Erythroblast (primary cell): Measurements from ENCODE around the gene LOXHD1.

Experiments used
- DNase-seq, 2 experiments: peaks; one replicate each; lab custom pipeline; 2025; lab: John Stamatoyannopoulos, UW
- GATA1 ChIP-seq: IDR thresholded peaks from 2 replicates; pipeline ENCODE4 v1.6.1; 2011; ENCODE audit warnings: low read depth, mild to moderate bottlenecking, control low read depth, low read length, moderate library complexity
- POLR2A ChIP-seq: IDR thresholded peaks from 2 replicates; pipeline ENCODE4 v1.6.1; 2011; ENCODE audit warnings: mild to moderate bottlenecking, low read length

The LOXHD1 gene

DNA sequence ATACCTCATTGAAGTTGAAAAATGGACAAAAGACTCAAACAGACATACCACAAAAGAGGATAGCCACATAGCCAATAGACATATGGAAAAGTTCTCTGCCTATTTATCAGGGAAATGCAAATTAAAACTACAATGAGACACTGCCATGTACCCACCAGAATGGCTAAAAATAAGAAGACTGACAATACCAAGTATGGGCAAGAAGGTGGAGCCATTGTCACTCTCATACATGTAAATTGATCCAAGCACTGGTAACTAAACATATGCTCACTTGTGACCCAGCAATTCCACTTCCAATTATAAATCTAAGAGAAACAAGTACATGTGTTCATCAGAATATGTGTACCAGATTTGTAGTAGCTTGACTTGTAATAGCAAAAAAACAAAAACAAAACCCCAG is 4.6 kb downstream of the LOXHD1 start:
- no peak for TF ChIP-seq POLR2A
- TF ChIP-seq GATA1, result no peak
- no peak for DNase-seq

DNA sequence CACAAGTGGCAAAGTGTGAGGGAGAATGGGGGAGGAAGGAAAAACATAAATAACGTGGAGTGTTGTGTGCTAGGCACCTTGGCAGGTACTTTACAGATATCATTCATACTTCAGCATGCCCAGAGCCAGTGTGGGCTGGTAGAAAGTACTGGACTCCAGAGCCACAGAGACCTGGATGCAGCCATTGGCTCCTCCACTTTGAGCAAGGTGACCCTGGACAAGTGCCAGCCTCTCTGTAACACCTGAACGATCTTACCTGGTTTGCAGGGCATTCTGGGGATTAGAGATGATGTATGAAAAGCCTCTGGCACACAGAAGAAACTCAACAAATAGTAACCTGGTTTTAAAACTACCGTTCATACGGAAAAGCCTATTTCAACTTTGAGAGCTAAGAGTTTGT is 6.3 kb downstream of the LOXHD1 start:
- no peak for TF ChIP-seq GATA1
- TF ChIP-seq POLR2A, result no peak

DNA sequence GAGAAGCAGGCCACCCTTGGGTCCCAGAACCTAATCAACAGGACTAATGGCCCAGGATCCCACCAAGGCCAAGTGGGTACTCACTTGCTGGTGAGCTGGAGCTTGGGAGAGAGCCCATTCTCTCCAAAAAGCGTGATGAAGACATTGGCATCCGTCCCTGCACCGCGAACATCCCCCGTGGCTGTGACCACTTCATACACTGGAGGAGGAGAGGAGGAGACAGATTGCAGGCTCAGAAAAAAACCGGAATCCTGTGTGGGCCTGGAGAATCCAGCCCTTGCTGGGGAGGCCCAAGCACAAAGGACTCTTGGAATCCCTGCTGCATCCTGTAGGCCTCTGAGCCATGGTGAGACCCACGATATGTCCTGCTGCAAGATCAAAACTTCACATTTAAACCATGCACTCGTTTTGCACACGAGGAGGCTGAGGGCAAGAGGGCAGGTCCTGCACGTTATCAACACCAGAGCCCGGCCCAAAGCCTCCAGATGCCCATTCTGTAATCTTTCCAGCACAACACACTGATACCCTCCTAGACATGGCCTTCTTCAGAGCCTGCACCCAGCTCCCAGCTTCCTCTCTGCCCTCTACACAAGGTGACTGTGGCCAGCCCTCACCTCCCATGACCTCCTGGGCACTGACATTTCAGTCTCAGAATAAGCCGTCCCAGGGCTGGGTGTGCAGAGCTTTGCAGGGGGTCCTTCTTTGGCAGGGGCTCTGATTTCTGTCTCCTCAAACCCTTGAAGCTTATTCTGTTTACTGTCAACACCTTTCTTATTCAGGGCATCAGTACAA is 7.8 kb downstream of the LOXHD1 start:
- DNase-seq, result no peak
- TF ChIP-seq POLR2A (no peak), GATA1 (no peak)

More for the DNA sequence above, 6.3 kb downstream of the LOXHD1 start:
- DNase-seq, result no peak

DNA sequence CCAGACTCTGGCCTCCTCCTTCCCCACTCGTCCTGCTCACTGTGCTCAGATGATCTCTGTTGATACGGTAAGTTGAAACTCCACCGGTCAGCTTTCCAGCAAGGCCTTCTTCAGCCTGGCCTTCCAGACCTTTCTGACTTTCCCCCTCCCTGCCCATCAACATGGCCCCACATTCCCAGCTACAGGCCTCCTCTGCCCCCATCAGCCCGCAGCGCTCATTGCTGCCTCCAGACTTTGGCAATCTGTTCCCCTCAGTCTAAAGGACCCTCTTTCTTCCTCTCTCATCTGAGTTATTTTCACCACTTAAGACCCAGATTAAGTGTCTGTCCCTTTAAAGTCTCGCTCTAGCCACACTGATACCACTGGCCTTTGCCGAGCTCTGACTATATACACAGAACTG is 10.6 kb downstream of the LOXHD1 start:
- TF ChIP-seq GATA1 (no peak), POLR2A (no peak)
- no peak for DNase-seq

DNA sequence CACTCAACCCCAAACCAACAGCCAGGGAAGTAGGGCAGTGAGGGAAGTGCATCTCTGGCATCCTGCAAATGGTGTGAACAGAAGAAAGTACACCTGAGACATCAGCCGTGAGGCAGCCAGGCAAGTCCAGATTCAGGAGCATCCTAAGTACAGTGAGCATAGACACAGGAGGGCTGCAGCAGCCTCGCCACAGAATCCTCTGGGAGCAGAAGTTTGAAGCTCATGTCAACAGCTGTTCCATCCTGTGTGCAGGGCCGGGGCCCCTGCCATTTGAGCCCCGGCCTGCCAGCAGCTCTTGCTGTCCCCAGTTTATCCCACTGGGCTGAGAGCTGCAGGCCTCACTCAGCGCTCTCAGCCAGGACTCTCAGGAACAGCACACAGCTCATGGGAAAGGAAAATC is 14.5 kb downstream of the LOXHD1 start:
- no peak for TF ChIP-seq POLR2A
- TF ChIP-seq GATA1, result no peak
- no peak for DNase-seq

DNA sequence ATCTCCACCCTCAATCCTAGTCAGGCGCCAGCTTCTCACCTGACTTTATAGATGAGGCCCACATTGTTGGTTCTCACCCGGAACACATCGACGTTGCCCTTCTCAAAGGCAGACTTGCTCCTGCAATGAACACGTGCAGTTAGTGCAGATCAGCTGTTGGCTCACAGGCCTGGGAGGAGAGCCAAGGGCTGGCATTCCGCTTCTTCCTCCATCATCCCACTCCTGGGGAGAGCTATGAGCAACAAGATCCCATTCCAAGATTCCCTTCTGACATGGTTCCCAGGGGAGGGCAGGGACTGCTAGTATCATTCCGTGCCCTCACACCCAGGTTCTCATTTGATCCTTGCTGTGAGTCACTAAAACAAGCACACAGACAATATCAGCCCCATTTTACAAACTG is 15.1 kb downstream of the LOXHD1 start:
- DNase-seq, result no peak
- TF ChIP-seq POLR2A, result no peak
- no peak for TF ChIP-seq GATA1

DNA sequence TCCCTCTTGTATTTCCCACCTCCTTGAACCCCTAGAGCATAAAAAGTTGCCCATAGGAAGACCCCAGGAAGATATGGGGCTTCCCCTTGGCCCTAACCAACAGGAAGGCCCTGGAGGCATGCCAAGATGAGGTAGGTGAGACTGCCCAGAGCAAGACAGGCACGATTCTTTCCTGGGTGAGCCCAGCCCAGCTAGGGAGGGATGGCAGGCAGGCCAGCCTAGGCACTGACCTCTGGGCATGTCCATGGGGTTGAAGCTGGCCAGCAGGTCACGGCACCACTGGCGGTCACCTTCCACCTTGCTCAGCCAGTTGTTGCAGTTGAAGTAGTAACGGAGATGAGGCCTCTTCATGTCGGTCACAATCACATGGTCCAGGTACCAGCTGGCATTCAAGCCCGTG is 17.6 kb downstream of the LOXHD1 start:
- TF ChIP-seq POLR2A, result no peak
- TF ChIP-seq GATA1, result no peak
- no peak for DNase-seq

DNA sequence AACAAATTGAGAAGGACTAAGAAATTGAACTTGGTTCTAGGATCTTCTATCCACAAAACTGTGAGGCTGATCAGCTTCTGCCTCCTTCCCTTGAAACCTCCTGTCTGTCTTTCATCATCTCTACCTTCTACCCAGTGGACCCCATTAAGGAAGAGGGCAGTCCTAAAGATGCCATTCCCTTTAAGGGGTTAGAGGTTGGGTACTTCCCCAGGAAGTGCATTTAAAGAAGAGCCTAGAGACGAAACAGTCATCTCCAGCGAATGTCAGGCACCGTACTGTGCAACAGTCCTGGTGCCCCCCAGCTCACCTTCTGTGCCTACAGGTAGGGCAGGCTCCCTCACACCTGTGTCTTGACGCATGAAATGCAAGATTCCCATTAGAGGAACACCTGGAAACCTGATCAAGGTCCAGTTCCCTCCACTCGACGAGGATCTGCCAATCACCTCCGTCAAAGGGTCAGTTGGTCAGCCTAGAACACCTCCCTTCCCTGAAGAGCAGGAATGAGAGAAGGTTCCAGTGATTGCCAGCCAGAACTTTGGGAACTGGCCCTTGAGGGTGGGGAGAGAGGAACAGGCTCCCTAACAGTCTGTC is 20.9 kb downstream of the LOXHD1 start:
- no peak for DNase-seq
- TF ChIP-seq POLR2A (no peak), GATA1 (no peak)

DNA sequence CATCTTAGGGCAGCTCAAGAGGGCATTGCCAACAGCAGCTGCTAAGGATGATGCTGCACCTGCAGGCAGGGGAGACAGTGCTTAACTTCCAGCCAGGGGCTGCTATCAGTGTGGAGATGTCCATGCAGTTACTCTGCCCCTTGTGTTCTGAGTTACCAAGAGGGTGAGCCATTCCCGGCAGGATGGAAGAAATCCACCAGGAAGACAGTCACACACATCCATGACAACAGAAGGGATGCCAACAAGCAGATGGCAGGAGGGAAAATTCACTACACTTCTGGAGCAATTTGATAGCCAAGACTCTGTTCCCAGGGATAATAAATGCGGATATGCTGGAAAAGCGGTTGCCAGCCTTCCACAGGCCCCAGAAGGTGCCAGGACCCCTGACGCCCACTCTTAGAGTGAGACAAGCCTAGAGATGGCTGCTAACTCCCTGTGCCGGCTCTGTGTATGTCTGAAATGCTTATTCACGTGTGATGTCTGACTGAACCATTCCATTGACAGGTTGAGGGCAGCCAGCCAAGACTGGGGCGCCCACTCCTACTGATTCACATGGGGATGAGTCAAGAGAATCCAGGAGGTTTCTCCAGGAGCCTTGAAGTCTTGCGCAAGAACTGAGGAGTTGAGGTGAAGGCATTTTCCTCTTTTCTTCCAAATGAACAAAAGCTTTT is 24.5 kb downstream of the LOXHD1 start:
- no peak for DNase-seq

DNA sequence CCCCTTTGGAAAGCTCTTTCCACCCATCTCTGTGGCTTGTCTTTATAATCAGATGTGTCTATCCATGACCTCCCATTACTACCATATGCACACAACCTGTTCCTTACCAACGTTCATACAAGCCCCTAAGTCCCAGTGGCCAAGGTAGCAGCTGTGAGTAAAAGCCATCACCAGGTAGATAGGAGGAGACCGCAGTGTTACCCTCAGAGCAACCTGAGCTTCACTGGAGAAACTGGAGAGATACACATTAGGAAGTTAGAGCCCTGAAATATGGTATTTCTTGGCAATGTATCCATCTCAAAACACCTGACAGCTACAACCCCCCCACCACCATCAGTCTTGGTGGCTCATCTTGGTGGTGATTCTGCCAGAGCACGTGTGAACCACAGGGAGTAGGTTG is 26.0 kb downstream of the LOXHD1 start:
- DNase-seq, result no peak
- TF ChIP-seq POLR2A (no peak), GATA1 (no peak)

More for the DNA sequence above, 24.5 kb downstream of the LOXHD1 start:
- no peak for TF ChIP-seq GATA1
- no peak for TF ChIP-seq POLR2A

DNA sequence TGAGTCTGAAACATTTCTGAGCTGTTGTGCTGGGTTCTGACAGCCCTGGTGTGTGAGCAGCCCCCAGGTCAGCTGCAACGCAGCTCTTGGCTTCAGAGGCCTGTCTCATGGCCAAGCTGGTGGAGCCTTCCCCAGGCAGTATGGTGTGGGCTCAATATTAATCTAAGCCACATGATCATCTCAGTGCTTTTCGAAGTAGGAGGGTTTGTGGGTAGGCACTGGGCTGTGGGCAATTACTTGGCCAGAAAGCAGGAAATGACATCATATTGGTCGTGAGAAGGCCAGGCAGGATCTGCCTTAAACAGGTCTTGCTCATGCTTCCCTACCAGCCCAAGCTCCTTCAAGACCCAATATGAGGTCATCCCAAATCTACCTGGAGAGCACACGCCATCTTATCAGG is 26.9 kb downstream of the LOXHD1 start:
- TF ChIP-seq POLR2A (no peak), GATA1 (no peak)
- no peak for DNase-seq

DNA sequence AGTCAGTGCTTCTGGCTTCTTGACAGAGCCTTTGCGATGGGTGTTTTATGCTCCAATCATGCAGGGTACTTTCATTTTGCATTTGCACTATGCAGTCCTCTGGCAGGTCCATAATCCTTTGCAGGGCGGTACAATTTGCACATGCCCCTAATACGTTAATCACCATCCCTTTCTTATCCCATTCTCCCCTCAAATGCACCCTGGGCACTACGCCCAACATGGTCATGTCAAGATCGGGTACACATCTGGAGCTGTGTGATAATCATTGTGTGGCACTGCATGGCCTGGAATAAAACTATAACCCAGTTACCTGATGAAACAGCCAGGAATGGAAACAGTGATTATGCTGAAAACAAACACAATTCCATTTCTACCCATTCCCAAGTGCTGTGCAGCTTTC is 27.7 kb downstream of the LOXHD1 start:
- TF ChIP-seq POLR2A, result no peak
- TF ChIP-seq GATA1, result no peak
- DNase-seq, result peak in 1 of 2 experiments; percentile 28

DNA sequence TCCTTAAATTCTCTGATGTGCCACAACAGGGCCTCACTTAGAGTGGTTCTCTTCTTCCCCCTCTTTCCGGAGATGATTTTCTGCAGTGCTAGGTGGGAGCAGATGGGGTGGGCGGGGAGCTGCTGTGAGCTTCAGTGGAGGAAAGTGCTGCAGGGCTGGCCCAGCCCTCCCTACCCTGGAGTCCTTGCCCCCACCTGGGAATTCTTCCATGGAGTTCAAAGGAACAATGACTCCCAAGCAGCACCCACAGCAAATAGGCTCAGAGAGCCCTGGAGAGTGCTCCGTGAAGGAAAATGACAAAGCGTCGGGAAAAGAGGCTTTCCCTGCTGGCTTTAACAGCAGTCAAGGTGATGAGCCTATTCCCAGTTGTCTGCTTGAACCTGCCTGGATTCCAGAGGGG is 28.8 kb downstream of the LOXHD1 start:
- DNase-seq, result no peak
- TF ChIP-seq POLR2A (no peak), GATA1 (no peak)

DNA sequence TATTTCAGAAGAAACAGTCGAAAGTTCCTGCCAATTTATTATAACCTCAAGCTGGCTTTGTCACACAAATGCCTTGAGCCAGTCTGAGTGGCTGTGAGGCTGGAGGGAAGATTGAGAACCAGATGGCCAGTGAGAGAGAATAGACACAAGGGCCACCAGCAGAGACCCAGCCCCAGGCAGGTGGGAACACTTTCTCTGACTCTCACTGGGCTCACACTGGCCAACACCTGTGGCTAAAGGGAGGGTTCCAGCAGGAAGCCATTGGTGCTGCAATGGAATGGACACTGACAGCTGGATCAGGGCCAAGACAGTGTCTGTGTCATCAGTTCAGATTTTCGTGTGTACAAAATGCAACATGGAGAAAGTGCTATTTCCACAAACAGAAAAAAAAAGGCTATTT is 29.9 kb downstream of the LOXHD1 start:
- DNase-seq, result no peak
- TF ChIP-seq POLR2A, result no peak
- no peak for TF ChIP-seq GATA1
